Measurements from ENCODE around the gene KAZALD1.

KAZALD1 gene

DNA sequence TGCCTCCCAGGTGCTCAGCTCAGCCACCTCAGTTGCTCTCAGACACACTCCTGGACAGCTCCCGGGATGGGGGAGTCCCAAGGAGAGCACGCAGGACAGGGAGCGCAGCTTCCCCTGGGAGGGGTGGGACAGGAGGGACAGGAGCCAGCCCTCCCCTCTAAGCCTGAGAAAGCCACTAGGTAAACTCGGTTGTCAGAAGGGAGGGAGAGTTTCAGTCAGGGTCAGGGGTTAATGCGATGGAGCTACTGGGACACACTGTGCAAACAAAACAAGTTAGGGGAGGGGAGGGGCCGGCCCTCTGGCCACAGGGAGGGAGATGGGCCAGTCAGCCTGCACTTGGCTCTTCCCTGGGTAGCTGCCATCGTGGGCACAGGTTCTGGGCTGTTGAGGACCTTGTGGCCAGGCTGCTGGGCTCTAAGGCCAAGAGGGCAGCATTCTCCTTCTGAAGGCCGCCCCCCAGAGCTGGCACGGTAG is 31.1 kb downstream of the KAZALD1 start:
- Histone ChIP-seq H3K9ac (ENCODE audit: low read depth, low read length) (no peak overlapping the region), H3K4me3 (ENCODE audit: low read length) (no peak overlapping the region), H3K27ac (ENCODE audit: low read length) (no peak overlapping the region), H3K36me3 (ENCODE audit: insufficient read depth, low read depth, low read length) (no peaks in the 10 kb centered on the region), H3K27me3 (ENCODE audit: insufficient read depth, low read length) (peaks cover 71% of the 10 kb centered on the region), H3K9me3 (ENCODE audit: insufficient read depth, low read depth, low read length) (no peaks in the 10 kb centered on the region), H3K4me1 (ENCODE audit: insufficient read depth, low read length) (no peaks in the 10 kb centered on the region; the same call in 1 of the 2 replicates)

DNA sequence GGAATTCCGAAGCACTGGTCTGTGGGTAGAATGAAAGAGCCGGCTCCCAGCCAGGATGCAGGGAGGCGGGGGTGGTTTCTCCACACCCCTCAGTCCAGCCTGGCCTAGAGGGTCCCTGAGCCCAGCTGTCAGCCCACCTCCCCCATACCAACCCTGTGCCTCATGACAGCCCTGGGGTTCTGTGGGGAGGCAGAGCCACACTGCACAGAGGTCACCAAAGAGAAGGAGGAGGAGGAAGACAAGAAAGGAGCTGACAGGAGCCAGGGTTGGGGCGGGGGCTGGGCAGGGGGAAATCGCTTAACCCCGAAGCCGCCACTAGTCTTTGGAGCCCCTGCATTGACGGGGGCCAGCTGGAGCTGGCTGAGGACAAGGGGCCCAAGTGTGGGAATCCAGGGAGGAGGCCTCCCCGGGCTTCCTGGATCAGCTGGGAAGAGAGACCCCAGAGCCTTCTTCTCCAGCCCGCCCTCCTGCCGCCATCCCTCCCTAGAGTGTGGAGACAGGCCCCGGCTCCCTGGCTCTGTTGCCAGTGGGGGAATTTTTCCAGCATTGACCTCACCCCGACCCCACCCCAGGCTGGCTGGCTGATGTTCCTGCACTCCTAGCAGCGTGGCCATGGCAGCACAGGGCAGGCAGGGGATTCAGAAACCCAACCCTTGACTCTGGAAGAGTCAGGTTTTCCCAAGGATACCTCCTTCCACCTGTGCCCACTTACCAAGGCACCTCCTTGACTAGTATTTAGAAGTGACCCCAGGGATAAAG is 32.5 kb downstream of the KAZALD1 start:
- Histone ChIP-seq H3K9me3 (ENCODE audit: insufficient read depth, low read depth, low read length) (no peaks in the 10 kb centered on the region), H3K4me1 (ENCODE audit: insufficient read depth, low read length) (no peaks in the 10 kb centered on the region; the same call in 1 of the 2 replicates), H3K27me3 (ENCODE audit: insufficient read depth, low read length) (peaks cover 68% of the 10 kb centered on the region), H3K9ac (ENCODE audit: low read depth, low read length) (no peak overlapping the region), H3K4me3 (ENCODE audit: low read length) (no peak overlapping the region), H3K27ac (ENCODE audit: low read length) (no peak overlapping the region), H3K36me3 (ENCODE audit: insufficient read depth, low read depth, low read length) (no peaks in the 10 kb centered on the region)

DNA sequence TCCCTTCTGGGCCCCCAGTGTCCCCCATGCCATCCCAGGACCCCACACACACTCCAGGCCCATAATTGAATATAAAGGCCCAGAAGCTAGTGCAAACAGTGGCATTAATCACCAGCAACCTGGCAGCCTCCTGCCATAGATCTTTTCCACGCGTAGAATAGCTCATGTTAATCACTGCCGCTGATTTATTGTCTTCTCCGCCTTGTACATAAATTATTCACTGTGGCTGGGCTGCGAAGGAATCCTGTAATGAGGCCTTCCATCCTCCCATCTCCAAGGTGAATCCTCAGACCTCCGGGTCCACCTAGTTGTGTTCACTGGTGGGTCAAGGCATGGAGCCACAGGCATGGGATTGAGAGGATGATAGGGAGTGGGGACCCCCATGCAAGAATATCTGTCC is 33.2 kb downstream of the KAZALD1 start:
- no peaks in the 10 kb centered on the region; the same call in 1 of the 2 replicates for H3K4me1 ChIP-seq (ENCODE audit: insufficient read depth, low read length)
- peaks cover 73% of the 10 kb centered on the region for H3K27me3 ChIP-seq (ENCODE audit: insufficient read depth, low read length)
- H3K4me3 ChIP-seq (ENCODE audit: low read length): no peak overlapping the region
- H3K27ac ChIP-seq (ENCODE audit: low read length): no peak overlapping the region
- H3K9me3 ChIP-seq (ENCODE audit: insufficient read depth, low read depth, low read length): no peaks in the 10 kb centered on the region
- H3K36me3 ChIP-seq (ENCODE audit: insufficient read depth, low read depth, low read length): no peaks in the 10 kb centered on the region
- no peak overlapping the region for H3K9ac ChIP-seq (ENCODE audit: low read depth, low read length)

DNA sequence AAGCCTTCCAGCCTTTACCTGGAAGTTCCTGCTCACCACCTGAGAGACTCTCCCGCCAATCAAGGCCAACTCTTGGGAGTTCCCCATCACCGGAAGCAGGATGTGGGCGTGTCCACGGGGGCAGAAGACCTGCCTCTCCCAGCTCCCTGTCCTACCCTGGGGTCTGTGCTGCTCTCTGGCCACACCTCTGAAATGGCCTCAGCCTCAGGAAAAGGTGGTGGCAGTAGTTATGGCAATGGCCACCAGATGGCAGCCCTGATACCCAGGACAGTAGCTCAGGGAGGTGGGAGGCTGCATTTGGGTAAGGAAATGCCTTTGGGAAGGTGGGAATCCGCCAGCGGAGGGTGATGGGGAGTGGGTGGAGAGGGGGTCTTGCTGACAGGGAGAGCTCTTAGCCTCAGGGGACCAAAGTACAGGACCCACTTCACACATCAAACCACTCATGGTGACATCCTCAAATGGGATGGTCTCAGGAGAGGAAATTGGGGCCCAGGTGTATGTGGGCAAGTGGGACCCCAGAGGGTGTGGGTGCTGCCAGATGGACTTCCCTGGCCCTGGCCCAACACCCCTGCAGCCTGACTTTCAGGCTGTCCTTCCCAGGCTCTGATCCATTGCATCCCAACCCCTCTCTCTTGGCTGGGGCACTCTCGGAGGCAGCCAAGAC is 33.9 kb downstream of the KAZALD1 start:
- Histone ChIP-seq H3K27ac (ENCODE audit: low read length) (no peak overlapping the region), H3K36me3 (ENCODE audit: insufficient read depth, low read depth, low read length) (no peaks in the 10 kb centered on the region), H3K9me3 (ENCODE audit: insufficient read depth, low read depth, low read length) (no peaks in the 10 kb centered on the region), H3K27me3 (ENCODE audit: insufficient read depth, low read length) (peaks cover 73% of the 10 kb centered on the region), H3K4me1 (ENCODE audit: insufficient read depth, low read length) (no peaks in the 10 kb centered on the region; the same call in 1 of the 2 replicates), H3K9ac (ENCODE audit: low read depth, low read length) (no peak overlapping the region), H3K4me3 (ENCODE audit: low read length) (no peak overlapping the region)

DNA sequence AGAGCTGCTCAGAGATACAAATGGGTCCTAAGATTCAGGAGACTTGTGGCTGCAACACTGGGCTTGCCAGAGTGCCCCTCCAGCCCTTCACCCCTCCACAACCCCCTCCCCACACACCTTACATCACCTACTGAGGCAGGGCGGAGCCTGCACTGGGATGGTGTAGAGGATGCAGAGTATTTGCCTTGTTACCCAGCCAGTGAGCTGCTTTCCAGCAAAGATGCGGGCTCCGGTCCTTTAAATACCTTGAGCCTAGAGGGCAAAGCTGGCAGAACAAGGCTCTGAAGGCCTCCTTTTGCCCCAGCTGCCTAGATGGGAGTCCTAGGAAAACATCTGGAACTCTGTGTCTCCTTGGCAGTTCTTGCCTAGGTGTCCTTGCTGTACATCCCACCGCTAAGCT is 34.6 kb downstream of the KAZALD1 start:
- Histone ChIP-seq H3K36me3 (ENCODE audit: insufficient read depth, low read depth, low read length) (no peaks in the 10 kb centered on the region), H3K9me3 (ENCODE audit: insufficient read depth, low read depth, low read length) (no peaks in the 10 kb centered on the region), H3K27me3 (ENCODE audit: insufficient read depth, low read length) (peaks cover 73% of the 10 kb centered on the region), H3K4me3 (ENCODE audit: low read length) (no peak overlapping the region), H3K4me1 (ENCODE audit: insufficient read depth, low read length) (no peaks in the 10 kb centered on the region; the same call in 1 of the 2 replicates), H3K27ac (ENCODE audit: low read length) (no peak overlapping the region), H3K9ac (ENCODE audit: low read depth, low read length) (no peak overlapping the region)

DNA sequence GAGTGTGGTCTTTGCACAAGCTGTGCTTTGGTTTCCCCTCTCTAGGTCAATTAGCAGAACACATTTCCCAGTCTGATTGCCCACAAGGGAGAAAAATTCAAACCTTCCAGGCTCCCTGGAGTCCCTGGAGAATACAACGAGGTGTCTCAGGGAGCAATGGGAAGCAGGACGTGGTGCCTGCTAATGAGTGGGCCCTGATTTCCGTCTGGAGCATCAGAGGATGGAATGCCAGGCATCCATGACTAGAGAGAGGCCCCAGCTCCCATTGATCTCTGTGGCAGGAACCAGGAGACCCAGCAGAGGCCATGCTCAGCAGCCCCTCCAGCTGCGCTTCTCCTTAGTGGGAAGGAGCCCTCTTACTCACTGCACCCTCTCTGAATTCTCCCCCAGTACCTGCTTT is 36.1 kb downstream of the KAZALD1 start:
- no peak overlapping the region for H3K9ac ChIP-seq (ENCODE audit: low read depth, low read length)
- no peaks in the 10 kb centered on the region; the same call in 1 of the 2 replicates for H3K4me1 ChIP-seq (ENCODE audit: insufficient read depth, low read length)
- no peaks in the 10 kb centered on the region for H3K9me3 ChIP-seq (ENCODE audit: insufficient read depth, low read depth, low read length)
- no peaks in the 10 kb centered on the region for H3K36me3 ChIP-seq (ENCODE audit: insufficient read depth, low read depth, low read length)
- peaks cover 73% of the 10 kb centered on the region for H3K27me3 ChIP-seq (ENCODE audit: insufficient read depth, low read length)
- H3K4me3 ChIP-seq (ENCODE audit: low read length): no peak overlapping the region
- H3K27ac ChIP-seq (ENCODE audit: low read length): no peak overlapping the region

DNA sequence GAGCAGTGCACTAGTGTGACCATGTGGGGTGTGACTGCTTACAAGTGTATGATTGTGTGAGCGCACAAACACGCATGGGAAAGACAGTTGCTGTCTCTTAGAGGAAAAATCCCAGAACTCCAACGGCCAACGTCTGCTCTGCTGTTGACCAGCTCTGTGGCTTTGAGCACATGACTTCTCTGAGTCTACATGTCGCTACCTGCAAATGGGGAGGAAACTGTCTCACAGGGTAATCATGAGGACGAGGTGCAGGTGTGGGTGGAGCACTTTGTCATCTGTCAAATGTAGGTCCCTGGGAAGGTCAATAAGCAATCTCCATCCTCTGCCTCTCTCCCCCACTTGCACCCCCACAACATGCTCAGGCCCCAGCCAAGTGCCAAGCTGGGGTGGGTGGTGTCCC is 38.1 kb downstream of the KAZALD1 start:
- H3K27me3 ChIP-seq (ENCODE audit: insufficient read depth, low read length): peaks cover 75% of the 10 kb centered on the region
- no peak overlapping the region for H3K27ac ChIP-seq (ENCODE audit: low read length)
- no peak overlapping the region for H3K4me3 ChIP-seq (ENCODE audit: low read length)
- no peaks in the 10 kb centered on the region for H3K9me3 ChIP-seq (ENCODE audit: insufficient read depth, low read depth, low read length)
- no peaks in the 10 kb centered on the region for H3K36me3 ChIP-seq (ENCODE audit: insufficient read depth, low read depth, low read length)
- H3K9ac ChIP-seq (ENCODE audit: low read depth, low read length): no peak overlapping the region
- H3K4me1 ChIP-seq (ENCODE audit: insufficient read depth, low read length): no peaks in the 10 kb centered on the region; the same call in 1 of the 2 replicates

DNA sequence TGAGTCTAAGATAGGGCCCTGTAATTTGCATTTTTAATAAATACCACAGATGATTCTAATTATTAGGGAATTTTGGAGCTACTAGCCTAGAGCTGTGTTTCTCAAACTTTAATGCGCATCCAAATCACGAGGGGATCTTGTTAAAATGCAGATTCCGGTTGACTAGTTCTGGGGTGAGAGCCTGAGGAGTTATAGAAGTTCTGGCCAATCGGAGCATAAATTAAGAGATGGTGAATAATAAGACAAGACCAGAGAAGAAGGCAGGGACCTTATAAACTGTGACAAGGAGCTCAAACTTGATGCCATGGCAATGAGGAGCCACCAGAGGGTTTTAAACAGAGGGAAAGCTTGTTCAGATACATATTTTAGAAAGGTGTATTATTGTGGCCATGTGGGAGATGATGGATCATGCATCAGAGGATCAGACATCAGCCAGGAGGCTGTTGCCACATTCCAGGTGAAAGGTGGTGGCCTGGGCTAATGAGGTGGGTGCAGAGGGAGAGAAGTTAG is 39.6 kb downstream of the KAZALD1 start:
- H3K36me3 ChIP-seq (ENCODE audit: insufficient read depth, low read depth, low read length): no peaks in the 10 kb centered on the region
- H3K27ac ChIP-seq (ENCODE audit: low read length): no peak overlapping the region
- no peaks in the 10 kb centered on the region for H3K4me1 ChIP-seq (ENCODE audit: insufficient read depth, low read length)
- no peak overlapping the region for H3K4me3 ChIP-seq (ENCODE audit: low read length)
- peaks cover 68% of the 10 kb centered on the region for H3K27me3 ChIP-seq (ENCODE audit: insufficient read depth, low read length)
- H3K9me3 ChIP-seq (ENCODE audit: insufficient read depth, low read depth, low read length): no peaks in the 10 kb centered on the region
- H3K9ac ChIP-seq (ENCODE audit: low read depth, low read length): no peak overlapping the region

DNA sequence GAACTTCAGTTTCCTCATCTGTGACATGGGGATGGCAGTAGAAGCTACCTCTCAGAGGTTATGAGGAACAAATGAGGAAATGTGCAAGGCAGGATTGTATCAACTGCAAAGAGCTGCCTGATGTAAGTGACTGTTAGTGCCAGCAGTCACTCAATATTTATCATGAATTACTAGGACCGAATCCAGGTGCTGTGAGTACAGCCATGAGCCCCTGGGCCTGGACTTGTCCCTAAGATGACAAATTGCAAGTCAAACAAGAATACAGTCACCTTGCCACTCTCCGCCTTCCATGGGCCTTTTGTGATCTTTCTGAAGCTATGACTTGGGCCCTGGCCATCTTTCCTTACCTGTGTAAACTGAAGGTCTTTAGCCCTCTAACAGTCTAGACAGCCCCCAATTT is 41.6 kb downstream of the KAZALD1 start:
- H3K27ac ChIP-seq (ENCODE audit: low read length): no peak overlapping the region
- no peaks in the 10 kb centered on the region for H3K9me3 ChIP-seq (ENCODE audit: insufficient read depth, low read depth, low read length)
- H3K27me3 ChIP-seq (ENCODE audit: insufficient read depth, low read length): peaks cover 67% of the 10 kb centered on the region
- H3K36me3 ChIP-seq (ENCODE audit: insufficient read depth, low read depth, low read length): no peaks in the 10 kb centered on the region
- H3K9ac ChIP-seq (ENCODE audit: low read depth, low read length): no peak overlapping the region
- no peak overlapping the region for H3K4me3 ChIP-seq (ENCODE audit: low read length)
- H3K4me1 ChIP-seq (ENCODE audit: insufficient read depth, low read length): no peaks in the 10 kb centered on the region

DNA sequence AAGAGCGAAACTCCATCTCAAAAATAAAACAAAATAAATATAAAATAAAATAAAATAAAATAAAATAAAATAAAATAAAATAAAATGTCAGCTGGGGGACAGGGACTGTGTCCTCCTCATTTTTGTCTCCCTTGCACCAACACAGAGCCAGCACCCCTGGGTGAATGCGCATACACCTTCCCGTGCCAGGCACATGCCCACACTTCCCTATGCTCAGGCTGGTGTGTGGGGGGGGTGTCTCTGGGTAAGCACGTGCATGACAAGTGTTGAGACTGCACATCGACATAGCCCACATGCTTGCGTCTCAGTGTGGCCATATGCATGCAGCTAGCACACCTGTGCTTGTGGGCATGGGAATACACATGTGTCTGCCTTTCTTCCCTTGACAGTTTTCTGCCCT is 44.6 kb downstream of the KAZALD1 start:
- no peak overlapping the region for H3K27ac ChIP-seq (ENCODE audit: low read length)
- no peak overlapping the region for H3K4me3 ChIP-seq (ENCODE audit: low read length)
- H3K9ac ChIP-seq (ENCODE audit: low read depth, low read length): no peak overlapping the region
- H3K4me1 ChIP-seq (ENCODE audit: insufficient read depth, low read length): no peaks in the 10 kb centered on the region
- no peaks in the 10 kb centered on the region for H3K9me3 ChIP-seq (ENCODE audit: insufficient read depth, low read depth, low read length)
- no peaks in the 10 kb centered on the region for H3K36me3 ChIP-seq (ENCODE audit: insufficient read depth, low read depth, low read length)
- peaks cover 43% of the 10 kb centered on the region for H3K27me3 ChIP-seq (ENCODE audit: insufficient read depth, low read length)

DNA sequence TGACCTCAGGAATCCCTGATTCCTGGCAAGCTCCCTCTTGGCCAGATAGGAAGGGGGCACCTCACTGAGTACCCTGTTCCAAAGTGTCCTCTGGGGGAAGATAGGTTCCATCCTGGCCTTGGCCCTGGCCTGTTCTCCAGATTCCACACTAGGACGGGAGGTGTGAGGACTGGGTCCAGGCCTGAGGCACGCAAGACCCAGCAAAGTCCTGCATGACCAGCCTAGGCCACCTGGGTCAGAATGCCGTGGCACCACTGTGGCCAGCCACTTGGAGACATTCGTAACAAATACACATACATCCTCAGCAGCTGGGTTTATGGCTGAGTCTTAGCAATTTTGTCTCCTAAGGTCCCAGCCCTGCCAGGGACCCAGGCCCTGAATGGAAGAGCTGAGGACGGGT is 46.0 kb downstream of the KAZALD1 start:
- no peak overlapping the region for H3K27ac ChIP-seq (ENCODE audit: low read length)
- no peak overlapping the region for H3K4me3 ChIP-seq (ENCODE audit: low read length)
- H3K36me3 ChIP-seq (ENCODE audit: insufficient read depth, low read depth, low read length): no peaks in the 10 kb centered on the region

More for the DNA sequence above, 46.0 kb downstream of the KAZALD1 start:
- peaks cover 34% of the 10 kb centered on the region for H3K27me3 ChIP-seq (ENCODE audit: insufficient read depth, low read length)
- no peaks in the 10 kb centered on the region for H3K4me1 ChIP-seq (ENCODE audit: insufficient read depth, low read length)
- H3K9ac ChIP-seq (ENCODE audit: low read depth, low read length): no peak overlapping the region
- no peaks in the 10 kb centered on the region for H3K9me3 ChIP-seq (ENCODE audit: insufficient read depth, low read depth, low read length)

Data from iPS-20b (cell line).